ENCODE measurements around the gene LARGE2.

GRCh38 chr11:45934580-45935318 lies 12.3 kb downstream of the LARGE2 start:
- TF ChIP-seq CTCF (IDR thresholded peaks at IDR 0.05) (no peak), POLR2A (IDR thresholded peaks at IDR 0.05; ENCODE audit: low read depth) (no peak), EP300 (IDR thresholded peaks at IDR 0.05) (no peak), POLR2AphosphoS5 (IDR thresholded peaks at IDR 0.05) (no peak)
